GM23248 (cell line): ENCODE data around the gene GLMP.

Source experiments
- EZH2 ChIP-seq: fragments of 200-600 bp; sonication (generic); IDR thresholded peaks from 2 replicates; pipeline ENCODE4 v1.6.1; 2018; ENCODE audit warnings: antibody characterized with exemption, mild to moderate bottlenecking; ENCODE audit not compliant: insufficient read depth, poor library complexity, severe bottlenecking
- EZH2phosphoT487 ChIP-seq: fragments of 200-600 bp; sonication (generic); IDR thresholded peaks from 2 replicates; pipeline ENCODE4 v1.6.1; 2018; ENCODE audit warnings: antibody characterized with exemption, moderate library complexity, mild to moderate bottlenecking, low read depth; ENCODE audit not compliant: insufficient read depth

DNA sequence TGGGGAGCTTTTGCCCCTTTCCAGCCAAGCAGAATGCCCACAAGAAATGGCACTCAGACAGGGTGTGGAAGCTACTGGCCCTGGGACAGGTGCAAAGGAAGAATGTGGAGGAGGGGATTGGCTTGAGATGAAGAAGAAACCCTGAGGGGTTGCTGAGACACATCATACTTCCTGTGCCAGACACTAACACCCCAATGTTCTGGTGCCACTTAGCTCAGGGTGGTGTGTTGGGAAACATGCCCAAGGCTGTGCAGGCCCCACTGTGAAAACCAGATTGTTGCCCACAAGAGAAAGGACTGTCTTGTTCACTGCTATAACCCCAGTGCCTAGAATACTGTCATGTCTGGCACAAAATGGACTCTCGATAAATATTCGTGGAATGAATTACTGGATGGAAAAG, 37.8 kb downstream of the GLMP start:
- TF ChIP-seq EZH2phosphoT487 (no peak), EZH2 (no peak)
